ENCODE data around the gene NUDT14.

The NUDT14 gene

GRCh38 chr14:105159344-105159743 lies 21.8 kb downstream of the NUDT14 start:
- DNase-seq (ENCODE audit: low read depth): no peak

- DNase-seq (ENCODE audit: low read depth): no peak
Observed at GRCh38 chr14:105158794-105159193, 22.3 kb downstream of the NUDT14 start.

- DNase-seq (ENCODE audit: low read depth): no peak
Observed at GRCh38 chr14:105157872-105158271, 23.2 kb downstream of the NUDT14 start.

DNA sequence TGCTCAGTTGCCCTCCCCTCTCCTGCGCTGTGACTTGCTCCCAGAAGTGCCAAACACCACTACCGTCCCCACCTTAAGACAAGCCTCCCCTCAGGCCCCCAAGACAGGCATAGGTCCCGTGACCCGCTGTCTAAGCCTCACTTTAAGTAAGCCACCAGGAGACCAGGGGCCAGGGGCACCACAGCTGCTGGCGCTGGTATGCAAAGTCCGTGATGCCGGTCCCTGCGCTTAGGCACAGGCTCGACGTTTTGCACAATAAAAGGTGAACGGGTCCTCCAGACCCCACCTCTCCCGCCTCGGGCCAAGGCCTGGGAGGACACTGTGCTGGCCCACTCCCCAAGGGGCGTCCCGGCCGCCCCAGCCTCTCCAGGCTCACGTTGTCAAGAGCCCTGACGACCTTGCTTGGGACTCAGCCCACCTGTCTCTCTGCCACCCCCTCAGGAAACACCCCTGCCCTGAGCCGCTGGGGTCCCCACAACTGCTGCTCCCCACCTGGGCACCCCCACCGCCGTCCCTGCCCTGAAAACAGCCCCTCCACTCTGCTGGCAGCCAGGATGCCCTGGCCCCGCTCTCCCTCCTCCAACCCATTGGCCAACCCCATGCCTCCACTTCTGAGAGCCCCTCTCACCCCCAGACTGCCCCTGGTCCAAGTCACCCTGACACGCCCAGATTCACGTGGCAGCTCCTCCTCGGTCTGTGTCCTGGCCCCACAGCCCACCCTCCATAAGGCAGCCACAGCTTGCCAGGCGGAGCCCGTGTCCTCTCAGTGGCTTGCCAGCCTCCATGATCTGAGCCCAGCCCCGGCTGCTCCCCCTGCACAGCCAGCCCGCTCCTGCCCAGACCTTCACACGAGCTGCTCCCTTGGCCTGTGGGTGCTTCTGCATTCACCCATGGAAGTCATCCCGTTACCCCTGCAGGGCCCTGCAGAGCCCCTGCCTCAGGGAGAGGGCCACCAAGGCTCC lies 24.4 kb downstream of the NUDT14 start:
- no peak for DNase-seq (ENCODE audit: low read depth)

GRCh38 chr14:105155681-105156413 lies 25.3 kb downstream of the NUDT14 start:
- no peak for DNase-seq (ENCODE audit: low read depth)

- DNase-seq (ENCODE audit: low read depth): no peak
Observed at GRCh38 chr14:105155071-105155651, 26.0 kb downstream of the NUDT14 start.

GRCh38 chr14:105154476-105154871 lies 26.6 kb downstream of the NUDT14 start:
- DNase-seq (ENCODE audit: low read depth): no peak

GRCh38 chr14:105153739-105154475 lies 27.2 kb downstream of the NUDT14 start:
- no peak for DNase-seq (ENCODE audit: low read depth)

DNA sequence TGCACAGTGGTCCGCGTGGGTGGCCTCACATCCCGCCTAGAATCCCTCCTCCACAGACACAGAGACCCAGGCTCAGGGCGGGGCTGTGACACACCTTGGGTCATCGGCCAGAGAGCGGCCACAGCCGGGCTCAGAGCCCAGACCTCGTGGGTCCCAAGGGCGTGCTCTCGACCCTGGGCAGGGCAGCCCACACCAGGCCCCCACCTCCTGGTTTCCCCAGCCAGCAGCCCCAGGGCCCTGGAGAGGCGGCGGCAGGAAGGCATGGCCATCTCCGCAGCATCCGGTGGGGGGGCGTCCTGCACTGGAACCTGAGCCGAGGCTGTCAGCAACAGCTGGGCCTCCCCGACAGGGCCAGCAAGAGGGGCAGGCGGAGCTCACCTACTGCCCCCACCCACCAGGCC lies 27.8 kb downstream of the NUDT14 start:
- DNase-seq (ENCODE audit: low read depth): no peak

DNA sequence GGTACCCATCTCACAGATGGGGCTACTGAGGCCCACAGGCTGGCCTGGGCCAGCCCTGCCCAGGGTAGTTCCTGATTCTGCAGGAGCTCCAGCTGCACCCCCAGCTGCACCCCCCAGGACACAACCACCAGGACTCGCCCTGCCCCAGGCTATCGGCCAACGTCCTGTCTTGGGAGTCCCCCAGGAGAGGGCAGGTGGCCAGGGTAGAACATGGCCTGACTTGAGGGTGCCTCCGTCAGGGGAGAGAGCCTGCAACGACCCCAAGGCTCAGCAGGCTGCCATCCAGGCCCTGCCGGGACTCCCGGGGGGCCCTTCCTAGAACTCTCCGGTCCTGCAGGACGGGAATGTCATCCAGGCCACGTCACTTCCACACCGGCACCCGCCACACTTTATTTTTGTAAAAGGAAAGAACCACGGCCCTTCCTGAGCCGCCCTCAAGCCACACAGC lies 28.3 kb downstream of the NUDT14 start:
- DNase-seq (ENCODE audit: low read depth): no peak

DNA sequence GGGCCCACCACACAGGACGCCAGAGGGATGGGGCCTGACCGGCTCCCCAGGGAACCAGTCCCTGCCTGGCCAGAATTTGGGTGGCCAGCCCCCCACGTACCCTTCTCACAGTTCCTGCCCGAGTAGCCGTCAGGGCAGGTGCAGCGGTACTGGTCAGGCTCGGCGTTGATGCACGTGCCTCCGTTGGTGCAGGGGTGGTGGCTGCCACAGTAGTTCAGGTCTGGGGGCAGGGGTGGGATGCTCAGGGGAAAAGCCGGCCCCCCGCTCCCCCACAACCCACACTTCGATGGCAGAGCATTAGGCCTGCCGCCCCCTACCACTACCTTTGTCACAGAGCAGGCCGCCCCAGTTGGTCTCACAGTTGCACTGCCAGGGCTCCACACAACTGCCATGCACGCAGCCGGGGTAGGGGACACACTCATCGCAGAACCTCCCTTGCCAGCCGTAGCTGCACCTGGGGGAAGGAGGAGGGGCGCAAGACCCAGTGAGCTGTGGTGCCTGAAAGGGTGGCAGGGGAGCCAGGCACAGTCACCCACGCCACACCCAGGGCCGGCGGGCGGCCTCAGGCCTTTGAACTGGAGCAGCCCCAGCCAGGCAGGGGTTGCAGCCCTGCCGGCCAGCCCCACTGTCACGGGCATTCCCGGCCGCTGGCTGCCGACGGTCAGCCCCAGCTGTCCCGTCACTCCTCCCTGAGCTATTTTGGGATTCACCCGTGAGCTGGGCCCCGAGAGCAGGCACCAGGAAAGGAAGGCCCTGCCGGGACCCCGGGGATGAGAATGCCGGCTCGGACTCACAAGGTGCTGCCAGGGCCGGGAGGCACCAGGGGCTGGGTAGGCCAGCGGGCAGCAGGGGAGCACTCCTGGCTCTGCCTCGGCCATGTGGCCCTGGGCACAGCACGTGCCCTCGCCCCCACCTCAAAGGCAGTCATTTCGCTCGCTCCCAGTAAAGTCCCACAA lies 29.0 kb downstream of the NUDT14 start:
- no peak for DNase-seq (ENCODE audit: low read depth)

DNA sequence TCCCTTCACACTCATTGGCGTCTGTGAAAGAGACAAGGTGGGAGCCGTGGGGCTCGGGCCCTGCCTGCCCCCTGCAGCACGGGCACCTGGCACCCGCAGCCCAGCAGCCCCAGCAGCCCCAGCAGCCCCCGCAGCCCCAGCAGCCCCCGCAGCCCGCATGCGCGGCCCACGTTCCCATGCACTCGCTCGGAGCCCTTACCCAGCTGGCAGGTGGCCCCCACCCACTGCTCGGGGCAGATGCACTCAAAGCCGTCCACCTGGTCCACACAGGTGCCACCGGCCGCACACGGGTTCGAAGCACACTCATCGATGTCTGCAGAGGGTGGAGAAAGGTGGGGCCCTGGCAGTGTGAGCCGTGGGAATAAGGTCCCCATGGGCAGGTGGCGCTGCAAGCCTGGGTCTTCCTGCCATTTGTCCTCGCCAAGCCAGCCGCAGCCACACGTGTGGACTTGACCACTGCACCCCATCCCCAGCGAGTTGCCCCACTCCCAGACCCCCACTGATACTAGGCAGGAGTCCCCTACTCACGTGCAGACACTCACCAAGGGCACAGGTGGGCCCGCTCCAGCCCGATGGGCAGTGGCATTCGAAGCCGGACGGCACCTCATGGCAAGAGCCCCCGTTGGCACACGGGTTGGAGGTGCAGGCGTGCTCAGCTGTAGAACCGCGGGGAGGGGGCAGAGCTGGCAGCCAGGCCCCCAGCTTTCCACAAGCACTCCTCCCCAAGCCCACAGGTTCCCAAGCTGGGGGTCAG lies 29.9 kb downstream of the NUDT14 start:
- no peak for DNase-seq (ENCODE audit: low read depth)

DNA sequence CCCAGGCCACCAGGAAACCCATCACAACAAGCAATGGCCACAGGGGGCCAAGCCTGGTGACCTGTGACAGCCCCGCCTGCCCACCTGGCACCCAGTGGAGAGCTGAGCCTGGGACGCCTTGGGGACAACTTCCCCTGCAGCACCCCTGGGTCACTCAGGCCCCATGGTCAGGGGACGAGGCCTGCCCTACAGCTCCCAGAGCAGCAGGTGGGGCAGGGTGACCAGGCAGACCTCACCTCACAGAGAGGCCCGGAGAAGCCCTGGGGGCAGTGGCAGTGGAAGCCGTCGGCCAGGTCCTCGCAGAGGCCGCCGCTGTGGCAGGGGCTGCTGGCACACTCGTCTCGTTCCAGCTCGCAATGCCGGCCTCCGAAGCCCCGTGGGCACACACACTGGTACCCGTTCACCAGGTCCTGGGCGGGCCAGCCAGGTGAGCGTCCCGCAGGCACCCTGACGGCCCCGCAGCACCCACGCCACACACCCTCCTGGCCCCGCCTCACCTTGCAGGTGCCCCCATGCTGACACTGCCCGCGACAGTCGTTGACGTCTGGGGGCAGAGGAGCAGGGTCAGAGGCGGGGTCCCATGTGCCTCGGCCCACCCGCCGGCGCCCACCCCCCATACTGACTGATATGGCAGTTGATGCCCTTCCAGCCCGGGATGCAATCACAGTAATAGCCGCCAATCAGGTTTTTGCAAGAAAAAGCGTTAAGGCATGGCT lies 30.6 kb downstream of the NUDT14 start:
- DNase-seq (ENCODE audit: low read depth): no peak

DNA sequence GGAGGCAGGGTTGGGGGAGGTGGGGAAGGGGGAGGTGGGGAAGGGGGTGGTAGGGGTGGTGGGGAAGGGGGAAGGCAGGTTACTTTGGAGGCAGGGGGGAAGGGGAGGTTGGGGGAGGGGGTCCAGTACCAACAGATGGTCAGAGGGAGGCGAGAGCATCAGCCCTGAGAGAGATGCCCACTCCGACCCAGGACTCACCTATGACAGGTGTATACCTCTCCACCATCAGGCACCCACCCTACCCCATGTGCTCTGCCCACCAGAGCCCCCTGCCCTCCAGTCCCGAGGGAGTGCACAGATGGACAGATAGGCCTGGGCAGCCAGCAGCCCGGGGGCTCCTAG lies 31.1 kb downstream of the NUDT14 start:
- DNase-seq (ENCODE audit: low read depth): no peak

GRCh38 chr14:105149146-105149781 lies 31.8 kb downstream of the NUDT14 start:
- DNase-seq (ENCODE audit: low read depth): no peak

DNA sequence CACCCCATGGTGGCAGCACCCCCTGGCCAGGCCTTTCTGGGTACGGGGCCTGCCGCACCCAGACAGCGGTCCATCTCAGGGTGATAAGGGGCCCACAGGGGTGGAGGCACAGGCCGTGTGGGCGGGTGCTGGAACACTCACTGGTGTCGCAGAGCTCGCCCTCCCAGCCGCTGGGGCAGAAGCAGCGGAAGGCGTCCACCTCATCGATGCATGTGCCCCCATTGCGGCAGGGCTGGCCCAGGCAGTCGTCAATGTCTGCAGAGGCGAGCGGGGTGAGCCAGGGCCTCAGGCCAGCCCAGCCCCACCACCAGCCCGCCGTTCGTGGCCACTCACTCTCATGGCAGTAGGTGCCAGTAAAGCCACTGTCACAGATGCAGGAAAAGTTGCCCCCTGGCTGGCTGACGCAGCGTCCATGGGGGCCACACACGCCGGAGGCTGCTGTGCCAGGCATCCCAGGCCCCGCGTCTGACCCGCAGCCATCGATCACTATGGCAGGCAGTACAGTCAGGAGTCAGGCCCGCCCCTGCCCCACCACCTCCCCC lies 32.4 kb downstream of the NUDT14 start:
- DNase-seq (ENCODE audit: low read depth): no peak

GRCh38 chr14:105147671-105148603 lies 33.2 kb downstream of the NUDT14 start:
- no peak for DNase-seq (ENCODE audit: low read depth)

Data from fibroblast of gingiva (primary cell).